SK-N-SH (cell line): ENCODE measurements around the gene CDR2.

Experiments used
- CTCF ChIP-seq: fragments of 200-600 bp; sonication (generic); IDR thresholded peaks from 2 replicates; pipeline ENCODE4 v1.6.1; 2017; ENCODE audit warnings: antibody characterized with exemption, mild to moderate bottlenecking, moderate library complexity
- EP300 ChIP-seq, 2 experiments: IDR thresholded peaks; 2 replicates each; pipeline versions ENCODE4 v1.4.0 to v1.6.1; 2012; ENCODE audit warnings: borderline replicate concordance in 1 of 2, low read depth in 1 of 2, low read length in 1 of 2
- FOXM1 ChIP-seq: IDR thresholded peaks from 2 replicates; pipeline ENCODE4 v1.4.0; 2012; ENCODE audit warnings: low read depth, mild to moderate bottlenecking
- SMC3 ChIP-seq: IDR thresholded peaks from 2 replicates; pipeline ENCODE4 v1.6.1; 2012; ENCODE audit warnings: low read depth, low read length, improper control_type of control experiment
- TAF1 ChIP-seq: IDR thresholded peaks from 2 replicates; pipeline ENCODE4 v1.6.1; 2012; ENCODE audit warnings: low read depth, mild to moderate bottlenecking, low read length, moderate library complexity, borderline replicate concordance

DNA sequence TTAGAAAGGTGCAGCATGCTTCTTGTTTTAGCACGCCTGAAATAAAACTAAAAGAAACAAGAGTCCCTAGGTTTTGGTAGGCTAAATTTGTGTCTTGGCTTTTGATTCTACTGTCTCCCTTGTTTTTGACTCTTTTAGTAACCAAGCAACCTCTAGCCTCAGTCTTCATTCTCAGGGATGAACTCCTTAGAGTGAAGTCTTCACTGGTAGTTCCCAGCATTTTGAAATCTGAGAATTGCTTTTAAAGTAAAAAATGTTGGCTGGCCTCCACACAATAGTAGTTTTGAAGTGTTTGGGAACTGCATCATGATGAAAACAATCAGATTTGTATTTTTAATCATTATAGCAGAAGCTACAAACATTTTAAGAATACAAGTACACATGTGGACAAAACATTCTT is 6.1 kb upstream of the CDR2 start:
- TF ChIP-seq SMC3: no peak
- TF ChIP-seq EP300 (IDR thresholded peaks at IDR 0.05; ENCODE audit: borderline replicate concordance in 1 of 2, low read depth in 1 of 2, low read length in 1 of 2): no peak
- TF ChIP-seq CTCF: no peak
- no peak for TF ChIP-seq TAF1
- no peak for TF ChIP-seq FOXM1
